Measurements from ENCODE around the gene DROSHA. TPM values are rescaled to one million over a fixed set of nuclear protein-coding genes. Genes with fewer than 3 reads are reported as not detected.

Gene DROSHA
- total RNA-seq, 1 experiment from 2014 or later, result 73.5 TPM

- Histone ChIP-seq H3K27me3 (ENCODE audit: insufficient read depth, low read length) (peaks cover 23% of the 10 kb centered on the region), H3K9me3 (ENCODE audit: control insufficient read depth in 1 of 2, insufficient read depth in 1 of 2, low read depth in 1 of 2, low read length in 2 of 2) (no peaks in the 10 kb centered on the region), H3K27ac (ENCODE audit: low read depth, low read length) (no peak overlapping the region), H3K9me2 (ENCODE audit: insufficient read depth) (no peaks in the 10 kb centered on the region), H3K9ac (ENCODE audit: low read length) (no peak overlapping the region), H4K20me1 (ENCODE audit: insufficient read depth) (no peaks in the 10 kb centered on the region), H3K36me3 (ENCODE audit: control insufficient read depth in 1 of 2, insufficient read depth in 2 of 2, low read length in 2 of 2) (no peaks in the 10 kb centered on the region), H3K4me1 (ENCODE audit: control insufficient read depth in 1 of 2, insufficient read depth in 2 of 2, low read length in 2 of 2) (no peaks in the 10 kb centered on the region), H3K79me2 (ENCODE audit: insufficient read depth, low read length) (no peaks in the 10 kb centered on the region), H2AFZ (ENCODE audit: low read depth, low read length, poor library complexity, severe bottlenecking) (no peak overlapping the region), H3K4me3 (replicated peaks in 1 of 2; ENCODE audit: low read depth in 1 of 2, low read length in 2 of 2) (no peak overlapping the region), H3K4me2 (ENCODE audit: low read length) (no peak overlapping the region)
- TF ChIP-seq EGR1 (IDR thresholded peaks at IDR 0.05; ENCODE audit: low read depth) (no peak), JUND (IDR thresholded peaks at IDR 0.05) (no peak), ZFX (IDR thresholded peaks at IDR 0.05) (no peak), ZBTB33 (IDR thresholded peaks at IDR 0.05; ENCODE audit: extremely low read depth, insufficient replicate concordance, low read length) (no peak)
- no peak for ATAC-seq
- ChIA-PET CTCF (no interaction called here), POLR2A (no interaction called here), RAD21 (ENCODE audit: low non-redundant PET in 1 of 2, low total read pairs in 2 of 2, uncharacterized antibody in 2 of 2, unreplicated experiment in 2 of 2) (no interaction called here)
- no TSS peak for BruUV-seq (replicated peaks)
- no peak for DNase-seq (ENCODE audit: low read depth, low spot score)
- intact Hi-C loops (cut with micrococcal nuclease), result no loop called here
Observed at GRCh38 chr5:31364881-31365636, 166.8 kb downstream of the DROSHA start.

- H3K4me3 ChIP-seq (replicated peaks in 1 of 2; ENCODE audit: low read depth in 1 of 2, low read length in 2 of 2), result no peak overlapping the region
- no peak overlapping the region for H3K27ac ChIP-seq (ENCODE audit: low read depth, low read length)
Observed at GRCh38 chr5:31362931-31363568, 168.8 kb downstream of the DROSHA start.

More at GRCh38 chr5:31362931-31363568, 168.8 kb downstream of the DROSHA start:
- DNase-seq (ENCODE audit: low read depth, low spot score), result no peak
- H3K36me3 ChIP-seq (ENCODE audit: control insufficient read depth in 1 of 2, insufficient read depth in 2 of 2, low read length in 2 of 2), result no peaks in the 10 kb centered on the region
- no peaks in the 10 kb centered on the region for H3K4me1 ChIP-seq (ENCODE audit: control insufficient read depth in 1 of 2, insufficient read depth in 2 of 2, low read length in 2 of 2)
- ChIA-PET RAD21 (ENCODE audit: low non-redundant PET in 1 of 2, low total read pairs in 2 of 2, uncharacterized antibody in 2 of 2, unreplicated experiment in 2 of 2) (no interaction called here), CTCF (no interaction called here), POLR2A (no interaction called here)
- no peaks in the 10 kb centered on the region for H3K9me2 ChIP-seq (ENCODE audit: insufficient read depth)
- peaks cover 12% of the 10 kb centered on the region; the same call in 1 of the 2 replicates for H3K27me3 ChIP-seq (ENCODE audit: insufficient read depth, low read length)
- H4K20me1 ChIP-seq (ENCODE audit: insufficient read depth), result no peaks in the 10 kb centered on the region
- no peak for TF ChIP-seq ELF1 (IDR thresholded peaks at IDR 0.05; ENCODE audit: borderline replicate concordance, low read depth)
- no peak for TF ChIP-seq SRF (IDR thresholded peaks at IDR 0.05; ENCODE audit: low read depth)
- TF ChIP-seq ZBTB33 (IDR thresholded peaks at IDR 0.05; ENCODE audit: extremely low read depth, insufficient replicate concordance, low read length), result no peak
- H3K79me2 ChIP-seq (ENCODE audit: insufficient read depth, low read length), result no peaks in the 10 kb centered on the region
- ATAC-seq, result no peak
- H2AFZ ChIP-seq (ENCODE audit: low read depth, low read length, poor library complexity, severe bottlenecking), result no peak overlapping the region
- no peak overlapping the region for H3K4me2 ChIP-seq (ENCODE audit: low read length)
- intact Hi-C loops (cut with micrococcal nuclease), result no loop called here
- no peak overlapping the region for H3K9ac ChIP-seq (ENCODE audit: low read length)
- H3K9me3 ChIP-seq (ENCODE audit: control insufficient read depth in 1 of 2, insufficient read depth in 1 of 2, low read depth in 1 of 2, low read length in 2 of 2), result no peaks in the 10 kb centered on the region
- no TSS peak for BruUV-seq (replicated peaks)
